Common myeloid progenitor, CD34-positive (primary cell): ENCODE data around the gene HAPSTR1.

ENCODE experiments used
- CTCF ChIA-PET: fragments of 350-600 bp; sonication (Branson Sonifier 250); formaldehyde crosslinking; loops from one replicate; lab custom pipeline; 2021; ENCODE audit warnings: antibody characterized with exemption; lab: Charles Lee
- POLR2A ChIA-PET: fragments of 350-600 bp; sonication (Branson Sonifier 250); formaldehyde crosslinking; loops from one replicate; lab custom pipeline; 2021; ENCODE audit warnings: antibody characterized with exemption; lab: Charles Lee
- DNase-seq, 3 donors: peaks; one replicate each; pipeline versions ENCODE4 v3.0.0 to v3.0.0-alpha.2; 2013
- H3K27ac ChIP-seq, 2 experiments: 1 replicate in 1 of 2; 2 replicates in 1 of 2; pipeline ENCODE4 v1.7.0; 2013; ENCODE audit warnings: inconsistent platforms in 2 of 2, low read length in 2 of 2, mild to moderate bottlenecking in 2 of 2, low read depth in 1 of 2, moderate library complexity in 1 of 2; ENCODE audit not compliant: severe bottlenecking in 2 of 2, insufficient read depth in 1 of 2, poor library complexity in 1 of 2
- H3K27me3 ChIP-seq, 5 experiments: replicated peaks in 2 of 5; 1 replicate in 3 of 5; 2 replicates in 2 of 5; pipeline versions ENCODE4 v1.6.1 to v1.7.0; 2013; ENCODE audit warnings: low read length in 4 of 5, mild to moderate bottlenecking in 2 of 5, moderate library complexity in 2 of 5, inconsistent platforms in 1 of 5; ENCODE audit not compliant: insufficient read depth in 5 of 5, control insufficient read depth in 4 of 5
- H3K36me3 ChIP-seq, 4 experiments: 1 replicate in 2 of 4; 2 replicates in 2 of 4; pipeline versions ENCODE4 v1.6.1 to v1.7.0; 2013; ENCODE audit warnings: low read length in 3 of 4, control low read depth in 1 of 4, mild to moderate bottlenecking in 1 of 4; ENCODE audit not compliant: control insufficient read depth in 4 of 4, insufficient read depth in 4 of 4
- H3K4me1 ChIP-seq, 4 experiments: 1 replicate in 3 of 4; 2 replicates in 1 of 4; pipeline versions ENCODE4 v1.6.1 to v1.7.1; 2013; ENCODE audit warnings: low read length in 3 of 4, mild to moderate bottlenecking in 3 of 4, control low read depth in 1 of 4, inconsistent platforms in 1 of 4, moderate library complexity in 1 of 4; ENCODE audit not compliant: control insufficient read depth in 4 of 4, insufficient read depth in 4 of 4; ENCODE audit errors: control extremely low read depth in 1 of 4
- H3K4me3 ChIP-seq, 7 experiments: 1 replicate in 4 of 7; 2 replicates in 3 of 7; pipeline versions ENCODE4 v1.5.1 to v1.7.0; 2013; ENCODE audit warnings: mild to moderate bottlenecking in 7 of 7, low read length in 6 of 7, moderate library complexity in 6 of 7, inconsistent platforms in 2 of 7, low read depth in 2 of 7, control low read depth in 1 of 7; ENCODE audit not compliant: insufficient read depth in 4 of 7, control insufficient read depth in 1 of 7; ENCODE audit errors: extremely low read depth in 1 of 7
- H3K9me3 ChIP-seq, 5 experiments: 1 replicate in 4 of 5; 2 replicates in 1 of 5; pipeline versions ENCODE4 v1.6.1 to v1.7.1; 2013; ENCODE audit warnings: low read length in 4 of 5, mild to moderate bottlenecking in 2 of 5, inconsistent platforms in 1 of 5, low read depth in 1 of 5, moderate library complexity in 1 of 5; ENCODE audit not compliant: control insufficient read depth in 4 of 5, insufficient read depth in 2 of 5; ENCODE audit errors: control extremely low read depth in 1 of 5
- WGBS: methylation state at CpG from one replicate; pipeline ENCODE4 v1.1.5; 2013; ENCODE audit not compliant: insufficient coverage; 5-methylcytosine and 5-hydroxymethylcytosine counted together

HAPSTR1 gene

GRCh38 chr16:9048302-9048700 is 43.1 kb upstream of the HAPSTR1 start:
- POLR2A ChIA-PET, result no interaction called here
- Histone ChIP-seq H3K9me3 (peaks cover 0 to 4% (median 0%) of the 10 kb centered on the region in 5 experiments), H3K36me3 (no peaks in the 10 kb centered on the region), H3K27me3 (peaks cover 0 to 2% (median 0%) of the 10 kb centered on the region in 5 experiments), H3K4me1 (peaks cover 0 to 12% (median 9%) of the 10 kb centered on the region in 4 experiments), H3K4me3 (no peak overlapping the region), H3K27ac (no peak overlapping the region)
- CTCF ChIA-PET, result interaction anchor here (1.0 to 1.7 kb wide), 5 partner anchors 15 to 53 kb away, joined by 3 to 5 read pairs (median 4); no protein-coding TSS in a partner anchor
- 78% methylated on average over 3 of the region's 4 CpGs for WGBS
- no peak for DNase-seq

GRCh38 chr16:9049241-9049640 is 42.2 kb upstream of the HAPSTR1 start:
- Histone ChIP-seq H3K27me3 (peaks cover 0 to 2% (median 0%) of the 10 kb centered on the region in 5 experiments), H3K4me3 (no peak overlapping the region), H3K9me3 (peaks cover 0 to 4% (median 0%) of the 10 kb centered on the region in 5 experiments), H3K27ac (no peak overlapping the region), H3K4me1 (peaks cover 0 to 12% (median 9%) of the 10 kb centered on the region in 4 experiments), H3K36me3 (no peaks in the 10 kb centered on the region)
- ChIA-PET POLR2A (no interaction called here), CTCF (interaction anchor here (1.5 to 1.6 kb wide), 2 partner anchors 61 to 155 kb away, joined by 3 to 7 read pairs; no protein-coding TSS in a partner anchor)
- WGBS, result 92% methylated on average over 5 of the region's 7 CpGs
- no peak for DNase-seq

GRCh38 chr16:9050102-9050830 is 41.2 kb upstream of the HAPSTR1 start:
- H3K27ac ChIP-seq, result no peak overlapping the region
- H3K27me3 ChIP-seq, result peaks cover 0 to 2% (median 0%) of the 10 kb centered on the region in 5 experiments
- DNase-seq, result peak; percentile 31 to 62 (median 56)
- H3K4me3 ChIP-seq, result no peak overlapping the region
- ChIA-PET CTCF (interaction anchor here (0.7 to 1.6 kb wide), 5 partner anchors 41 to 156 kb away, joined by 3 to 7 read pairs (median 3); partner anchors contain the start of gene HAPSTR1), POLR2A (no interaction called here)
- peaks cover 0 to 4% (median 0%) of the 10 kb centered on the region in 5 experiments for H3K9me3 ChIP-seq
- H3K36me3 ChIP-seq, result no peaks in the 10 kb centered on the region
- 67% methylated on average over 19 of the region's 20 CpGs for WGBS
- H3K4me1 ChIP-seq, result peaks cover 0 to 12% (median 9%) of the 10 kb centered on the region in 4 experiments

- peak; percentile 25 to 38 (median 33) for DNase-seq
- Histone ChIP-seq H3K36me3 (no peaks in the 10 kb centered on the region), H3K9me3 (no peaks in the 10 kb centered on the region), H3K4me1 (peaks cover 0 to 3% (median 2%) of the 10 kb centered on the region in 4 experiments), H3K27ac (no peak overlapping the region), H3K27me3 (peaks cover 0 to 2% (median 0%) of the 10 kb centered on the region in 5 experiments), H3K4me3 (no peak overlapping the region)
- WGBS, result 57% methylated on average over 9 of the region's 9 CpGs
- ChIA-PET POLR2A (no interaction called here), CTCF (interaction anchor here (0.9 kb wide), 1 partner anchor 81 kb away, joined by 3 read pairs; no protein-coding TSS in a partner anchor)
These were observed 38.3 kb upstream of the HAPSTR1 start for GRCh38 chr16:9053006-9053601.

GRCh38 chr16:9054460-9054859 is 37.0 kb upstream of the HAPSTR1 start:
- DNase-seq, result no peak
- H3K27ac ChIP-seq, result no peak overlapping the region
- H3K4me1 ChIP-seq, result no peaks in the 10 kb centered on the region
- H3K36me3 ChIP-seq, result no peaks in the 10 kb centered on the region
- POLR2A ChIA-PET, result no interaction called here
- H3K9me3 ChIP-seq, result no peaks in the 10 kb centered on the region
- no peak overlapping the region for H3K4me3 ChIP-seq
- CTCF ChIA-PET, result no interaction called here
- 100% methylated on average over 2 of the region's 4 CpGs for WGBS
- H3K27me3 ChIP-seq, result peaks cover 0 to 2% (median 0%) of the 10 kb centered on the region in 5 experiments

GRCh38 chr16:9055115-9055514 is 36.3 kb upstream of the HAPSTR1 start:
- Histone ChIP-seq H3K9me3 (no peaks in the 10 kb centered on the region), H3K36me3 (no peaks in the 10 kb centered on the region), H3K4me1 (no peaks in the 10 kb centered on the region), H3K4me3 (no peak overlapping the region), H3K27me3 (peaks cover 0 to 2% (median 0%) of the 10 kb centered on the region in 5 experiments), H3K27ac (no peak overlapping the region)
- DNase-seq, result no peak
- ChIA-PET POLR2A (no interaction called here), CTCF (no interaction called here)
- 100% methylated on average over 2 of the region's 2 CpGs for WGBS

GRCh38 chr16:9055661-9056060 is 35.8 kb upstream of the HAPSTR1 start:
- H3K9me3 ChIP-seq, result no peaks in the 10 kb centered on the region
- H3K4me1 ChIP-seq, result peaks cover 0 to 1% (median under 1%) of the 10 kb centered on the region in 4 experiments
- no peak overlapping the region for H3K27ac ChIP-seq
- H3K36me3 ChIP-seq, result no peaks in the 10 kb centered on the region
- no peak overlapping the region for H3K4me3 ChIP-seq
- no CpG with 5 or more reads among the region's 2 CpGs for WGBS
- H3K27me3 ChIP-seq, result peaks cover 0 to 2% (median 0%) of the 10 kb centered on the region in 5 experiments
- no peak for DNase-seq
- CTCF ChIA-PET, result no interaction called here
- POLR2A ChIA-PET, result no interaction called here
